Cardiac muscle cell (in vitro differentiated cells and primary cell): Measurements from ENCODE around the gene TKTL1. TPM values are rescaled to one million over a fixed set of nuclear protein-coding genes. Genes with fewer than 3 reads are reported as not detected.
"Not testable (repeated sequence)": the region's sequence is repeated elsewhere in the genome, so short reads cannot be mapped to it uniquely, and the experiment has no call there.

Source experiments
- DNase-seq, 2 donors: peaks; one replicate each; pipeline versions ENCODE4 v3.0.0 to v3.0.0-alpha.2; 2010 to 2017; ENCODE audit warnings: low read depth in 1 of 2, low spot score in 1 of 2
- H3K27ac ChIP-seq: fragments of 200-600 bp; sonication (generic); 2 replicates; pipeline ENCODE4 v1.5.1; 2016
- H3K27me3 ChIP-seq: fragments of 200-600 bp; sonication (generic); 2 replicates; pipeline ENCODE4 v1.6.0; 2016; ENCODE audit warnings: control low read depth
- H3K36me3 ChIP-seq: fragments of 200-600 bp; sonication (generic); 2 replicates; pipeline ENCODE4 v1.5.1; 2016; ENCODE audit warnings: control low read depth
- H3K4me1 ChIP-seq: fragments of 200-600 bp; sonication (generic); 2 replicates; pipeline ENCODE4 v1.8.1; 2017; ENCODE audit warnings: low read depth, mild to moderate bottlenecking, mixed run types
- H3K4me3 ChIP-seq: fragments of 200-600 bp; sonication (generic); 2 replicates; pipeline ENCODE4 v1.5.1; 2016; ENCODE audit warnings: mild to moderate bottlenecking
- H3K9me3 ChIP-seq: fragments of 200-600 bp; sonication (generic); 2 replicates; pipeline ENCODE4 v1.5.1; 2017; ENCODE audit warnings: low read depth, mild to moderate bottlenecking, control low read depth
- polyA plus RNA-seq: library from polyadenylated mRNA; unstranded; fragments of >200 nt; fragmentation: Nextera tagmentation; extraction: Ambion mirVana; gene quantifications from 2 replicates; pipeline ENCODE4 v1.2.1, GENCODE V29; 2016
- total RNA-seq: library from RNA; depleted of rRNA; stranded (reverse); fragments of >200 nt; gene quantifications from 2 replicates; pipeline ENCODE4 v1.2.3, GENCODE V29; 2016
- TF ChIP-seq, protein P1 (sequence below): IDR thresholded peaks from 2 replicates; pipeline ENCODE4 v1.5.1; 2012; ENCODE audit warnings: low read depth, mild to moderate bottlenecking, low read length

The TKTL1 gene
- total and polyA plus RNA-seq, 2 experiments from 2014 or later = not detected

DNA sequence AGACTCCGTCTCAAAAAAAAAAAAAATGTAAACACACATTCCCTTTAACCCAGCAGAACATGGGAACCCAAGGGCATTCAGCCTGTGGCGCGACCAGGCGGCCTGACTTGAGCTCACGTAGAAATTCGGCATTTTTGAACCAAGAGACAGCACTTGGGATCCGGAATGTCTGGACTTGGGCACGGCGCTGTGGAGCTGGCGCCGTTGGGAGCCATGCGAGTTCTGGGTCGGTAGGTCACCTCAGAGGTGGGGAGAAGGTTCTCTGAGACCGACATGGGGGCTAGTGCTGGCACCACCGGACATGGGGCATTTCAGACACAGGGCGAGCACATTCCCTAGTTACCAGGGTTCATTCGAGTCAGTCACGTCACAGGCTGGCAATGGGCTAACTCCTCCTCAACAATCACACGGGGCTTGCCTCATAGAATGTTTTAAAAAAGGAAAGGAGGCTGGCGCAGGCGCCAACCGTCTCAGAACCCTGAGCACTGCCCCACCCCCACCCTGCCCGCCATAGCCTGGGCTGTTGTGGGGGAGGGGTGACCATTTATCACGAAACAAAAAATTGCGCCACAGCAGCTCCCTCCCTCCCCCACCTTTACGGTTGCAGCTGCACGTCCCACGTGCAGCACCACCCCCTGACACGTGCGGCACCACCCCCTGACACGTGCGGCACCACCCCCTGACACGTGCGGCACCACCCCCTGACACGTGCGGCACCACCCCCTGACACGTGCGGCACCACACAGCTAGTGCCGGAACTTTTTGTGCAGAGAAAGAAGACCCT, 612 bp upstream of the TKTL1 start, which contains the start of gene TEX28:
Gene TEX28, minus strand, starts transcription at position 334 of the 784 bp plus-strand sequence. CDS start 3,007 bp downstream, outside the sequence.
- H3K27me3 ChIP-seq = no peaks in the 10 kb centered on the region
- no peak within 1 kb of the TSS for H3K4me3 ChIP-seq
- TF ChIP-seq, protein P1, sequence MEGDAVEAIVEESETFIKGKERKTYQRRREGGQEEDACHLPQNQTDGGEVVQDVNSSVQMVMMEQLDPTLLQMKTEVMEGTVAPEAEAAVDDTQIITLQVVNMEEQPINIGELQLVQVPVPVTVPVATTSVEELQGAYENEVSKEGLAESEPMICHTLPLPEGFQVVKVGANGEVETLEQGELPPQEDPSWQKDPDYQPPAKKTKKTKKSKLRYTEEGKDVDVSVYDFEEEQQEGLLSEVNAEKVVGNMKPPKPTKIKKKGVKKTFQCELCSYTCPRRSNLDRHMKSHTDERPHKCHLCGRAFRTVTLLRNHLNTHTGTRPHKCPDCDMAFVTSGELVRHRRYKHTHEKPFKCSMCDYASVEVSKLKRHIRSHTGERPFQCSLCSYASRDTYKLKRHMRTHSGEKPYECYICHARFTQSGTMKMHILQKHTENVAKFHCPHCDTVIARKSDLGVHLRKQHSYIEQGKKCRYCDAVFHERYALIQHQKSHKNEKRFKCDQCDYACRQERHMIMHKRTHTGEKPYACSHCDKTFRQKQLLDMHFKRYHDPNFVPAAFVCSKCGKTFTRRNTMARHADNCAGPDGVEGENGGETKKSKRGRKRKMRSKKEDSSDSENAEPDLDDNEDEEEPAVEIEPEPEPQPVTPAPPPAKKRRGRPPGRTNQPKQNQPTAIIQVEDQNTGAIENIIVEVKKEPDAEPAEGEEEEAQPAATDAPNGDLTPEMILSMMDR = no peak
- H3K27ac ChIP-seq = no peak within 1 kb of the TSS
- no peaks in the 10 kb centered on the region for H3K4me1 ChIP-seq
- no peaks in the 10 kb centered on the region for H3K36me3 ChIP-seq
- DNase-seq = no peak
- H3K9me3 ChIP-seq = no peaks in the 10 kb centered on the region

DNA sequence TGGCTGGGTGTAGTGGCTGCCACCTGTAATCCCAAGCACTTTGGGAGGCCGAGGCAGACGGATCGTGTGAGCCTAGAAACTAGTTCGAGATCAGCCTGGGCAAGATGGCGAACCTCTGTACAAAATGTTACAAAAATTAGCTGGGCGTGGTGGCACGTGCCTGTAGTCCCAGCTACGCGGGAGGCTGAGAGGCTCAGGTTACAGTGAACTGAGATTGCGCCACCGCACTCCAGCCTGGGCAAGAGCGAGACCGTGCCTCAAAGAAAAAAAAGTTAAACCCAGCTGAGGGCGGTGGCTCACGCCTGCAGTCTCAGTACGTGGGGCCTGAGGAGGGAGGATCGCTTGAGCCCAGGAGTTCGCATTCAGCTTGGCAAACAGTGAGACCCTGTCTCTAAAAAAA, 1.1 kb downstream of the TKTL1 start:
- no peak for DNase-seq
- Histone ChIP-seq H3K4me3 (no peak overlapping the region), H3K4me1 (no peaks in the 10 kb centered on the region), H3K36me3 (no peaks in the 10 kb centered on the region), H3K27me3 (no peaks in the 10 kb centered on the region), H3K27ac (no peak overlapping the region), H3K9me3 (no peaks in the 10 kb centered on the region)
- TF ChIP-seq, protein P1 = no peak

DNA sequence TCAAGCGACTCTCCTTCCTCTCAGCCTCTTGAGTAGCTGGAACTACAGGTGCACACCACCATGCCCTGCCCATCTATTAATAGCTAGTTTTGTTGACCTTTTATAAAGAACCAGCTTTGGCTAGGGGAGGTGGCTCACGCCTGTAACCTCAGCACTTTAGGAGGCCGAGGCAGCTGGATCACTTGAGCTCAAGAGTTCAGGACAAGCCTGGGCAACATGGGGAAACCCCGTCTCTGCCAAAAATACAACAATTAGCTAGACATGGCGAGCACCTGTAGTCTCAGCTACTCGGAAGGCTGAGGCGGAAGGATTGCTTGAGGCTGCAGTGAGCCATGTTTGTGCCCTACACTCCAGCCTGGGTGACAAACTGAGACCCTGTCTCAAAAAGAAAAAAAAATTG, 2.7 kb downstream of the TKTL1 start:
- no peaks in the 10 kb centered on the region for H3K27me3 ChIP-seq
- TF ChIP-seq, protein P1 = no peak
- no peaks in the 10 kb centered on the region for H3K9me3 ChIP-seq
- H3K4me3 ChIP-seq = no peak overlapping the region
- H3K27ac ChIP-seq = no peak overlapping the region
- H3K36me3 ChIP-seq = no peaks in the 10 kb centered on the region
- DNase-seq = no peak
- H3K4me1 ChIP-seq = no peaks in the 10 kb centered on the region

DNA sequence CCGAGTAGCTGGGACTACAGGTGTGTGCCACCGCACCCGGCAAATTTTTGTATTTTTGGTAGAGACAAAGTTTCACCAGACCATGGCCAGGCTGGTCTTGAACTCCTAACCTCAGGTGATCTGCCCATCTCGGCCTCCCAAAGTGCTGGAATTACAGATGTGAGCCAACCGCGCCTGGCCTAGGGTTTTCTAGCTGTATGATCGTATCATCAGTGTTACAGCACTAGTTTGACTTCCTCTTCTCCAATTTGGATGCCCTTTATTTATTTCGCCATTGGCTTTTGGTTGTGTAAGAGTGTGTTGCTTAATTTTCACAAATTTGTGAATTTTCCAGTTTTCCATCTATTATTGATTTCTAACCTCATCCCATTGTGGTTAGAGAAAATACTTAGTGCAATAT, 5.2 kb downstream of the TKTL1 start:
- H3K4me1 ChIP-seq = no peaks in the 10 kb centered on the region
- no peaks in the 10 kb centered on the region for H3K9me3 ChIP-seq
- DNase-seq = no peak
- H3K27me3 ChIP-seq = no peaks in the 10 kb centered on the region
- no peak overlapping the region for H3K4me3 ChIP-seq
- no peaks in the 10 kb centered on the region for H3K36me3 ChIP-seq
- TF ChIP-seq, protein P1 = no peak
- no peak overlapping the region for H3K27ac ChIP-seq

- not testable (repeated sequence) for H3K27me3 ChIP-seq, H3K9me3 ChIP-seq, H3K4me3 ChIP-seq, H3K4me1 ChIP-seq, H3K27ac ChIP-seq, H3K36me3 ChIP-seq, DNase-seq
Measured at GRCh38 chrX:154302998-154303397, 7.4 kb downstream of the TKTL1 start.

GRCh38 chrX:154303476-154303875, 7.9 kb downstream of the TKTL1 start:
- DNase-seq = no peak
- H3K9me3 ChIP-seq = no peaks in the 10 kb centered on the region
- no peaks in the 10 kb centered on the region for H3K4me1 ChIP-seq
- TF ChIP-seq, protein P1 = no peak
- H3K27ac ChIP-seq = no peak overlapping the region
- no peaks in the 10 kb centered on the region for H3K27me3 ChIP-seq
- no peaks in the 10 kb centered on the region for H3K36me3 ChIP-seq
- H3K4me3 ChIP-seq = no peak overlapping the region
